ENCODE results near the gene ADORA3. TPM values are rescaled to one million over a fixed set of nuclear protein-coding genes. Genes with fewer than 3 reads are reported as not detected.

Gene ADORA3
- total RNA-seq, 2 experiments from 2014 or later, result not detected

DNA sequence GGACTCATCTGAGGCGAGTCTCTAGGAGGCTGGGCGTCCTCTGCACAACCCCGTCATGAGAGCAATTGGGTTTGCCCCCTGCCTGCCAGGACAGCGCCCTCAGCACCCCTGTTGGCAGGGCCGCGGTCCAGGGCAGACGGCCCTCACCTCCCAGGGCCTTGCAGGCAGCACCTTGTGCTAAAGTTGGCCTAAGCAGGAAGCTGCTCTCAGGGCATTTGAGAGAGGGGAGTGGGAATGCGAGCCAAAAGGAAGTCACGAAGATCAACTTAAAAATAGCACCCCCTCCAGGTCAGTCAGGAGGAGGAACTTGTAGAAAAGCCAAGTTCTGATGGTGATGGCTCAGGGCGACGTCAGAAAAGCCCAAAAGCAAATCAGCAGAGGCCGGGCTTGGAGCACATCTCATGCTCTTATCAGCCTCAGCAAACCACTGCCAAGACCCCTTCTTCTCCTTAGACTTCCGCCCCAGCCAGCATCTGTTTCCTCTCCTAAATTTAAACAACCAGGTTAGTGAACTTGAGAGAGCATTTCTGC lies 12.6 kb upstream of the ADORA3 start:
- no peaks in the 10 kb centered on the region for H3K36me3 Mint-ChIP-seq
- H3K9me3 Mint-ChIP-seq (ENCODE audit: low read depth), result no peaks in the 10 kb centered on the region
- ATAC-seq (peak; percentile 68), DNase-seq (peak; percentile 65)
- peak overlapping the region; percentile 52 for H3K4me3 Mint-ChIP-seq
- peaks cover 57% of the 10 kb centered on the region for H3K4me1 Mint-ChIP-seq
- peak overlapping the region; percentile 86 for H3K27ac Mint-ChIP-seq
- H3K27me3 Mint-ChIP-seq, result no peaks in the 10 kb centered on the region
- CTCF ChIA-PET, result interaction anchor here (0.9 to 4.2 kb wide), 15 partner anchors 8 to 245 kb away, joined by 3 to 41 read pairs (median 5); partner anchors contain the start of genes INKA2 and RAP1A

DNA sequence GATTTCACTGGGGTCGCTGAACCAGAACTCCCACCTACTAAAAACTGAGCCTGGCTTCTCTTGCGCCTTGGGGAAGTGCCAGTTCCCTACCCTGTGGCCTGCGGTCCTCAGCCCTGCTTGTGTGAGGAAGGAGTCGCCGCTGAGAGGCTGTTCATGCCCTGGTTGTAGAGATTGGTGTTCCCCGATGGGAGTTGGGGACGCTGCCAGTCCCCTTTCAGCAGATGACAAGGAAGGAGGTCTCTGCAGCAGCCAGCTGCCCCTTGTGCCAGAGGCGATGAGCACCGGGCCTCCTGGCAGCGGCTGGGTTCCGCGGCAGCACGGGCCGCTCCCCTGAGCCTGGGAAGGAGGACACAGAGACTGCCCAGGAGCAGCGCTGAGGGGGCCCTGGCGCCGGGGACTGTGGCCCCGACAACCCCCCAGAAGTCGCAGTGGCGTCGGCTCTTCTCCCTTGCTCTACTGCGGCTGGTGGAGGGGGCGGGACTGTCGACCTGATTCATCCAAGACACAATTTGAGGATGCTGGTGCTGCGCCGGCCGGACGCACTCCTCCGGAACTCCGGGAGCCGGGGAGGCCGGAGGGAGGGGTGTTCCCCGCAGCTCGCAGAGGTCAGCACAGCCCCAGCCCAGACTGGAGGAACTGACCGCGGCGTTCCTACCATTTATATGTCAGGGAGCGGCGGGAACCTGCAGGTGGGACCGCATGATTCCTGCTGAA lies 12.0 kb upstream of the ADORA3 start:
- Mint-ChIP-seq H3K36me3 (no peaks in the 10 kb centered on the region), H3K4me3 (peak overlapping the region; percentile 52), H3K9me3 (ENCODE audit: low read depth) (no peaks in the 10 kb centered on the region), H3K4me1 (peaks cover 57% of the 10 kb centered on the region), H3K27me3 (no peaks in the 10 kb centered on the region), H3K27ac (peak overlapping the region; percentile 86)
- DNase-seq (no peak), ATAC-seq (peak; percentile 40)
- CTCF ChIA-PET, result interaction anchor here (1.3 to 4.2 kb wide), 6 partner anchors 7 to 245 kb away, joined by 3 to 41 read pairs (median 4); no protein-coding TSS in a partner anchor

DNA sequence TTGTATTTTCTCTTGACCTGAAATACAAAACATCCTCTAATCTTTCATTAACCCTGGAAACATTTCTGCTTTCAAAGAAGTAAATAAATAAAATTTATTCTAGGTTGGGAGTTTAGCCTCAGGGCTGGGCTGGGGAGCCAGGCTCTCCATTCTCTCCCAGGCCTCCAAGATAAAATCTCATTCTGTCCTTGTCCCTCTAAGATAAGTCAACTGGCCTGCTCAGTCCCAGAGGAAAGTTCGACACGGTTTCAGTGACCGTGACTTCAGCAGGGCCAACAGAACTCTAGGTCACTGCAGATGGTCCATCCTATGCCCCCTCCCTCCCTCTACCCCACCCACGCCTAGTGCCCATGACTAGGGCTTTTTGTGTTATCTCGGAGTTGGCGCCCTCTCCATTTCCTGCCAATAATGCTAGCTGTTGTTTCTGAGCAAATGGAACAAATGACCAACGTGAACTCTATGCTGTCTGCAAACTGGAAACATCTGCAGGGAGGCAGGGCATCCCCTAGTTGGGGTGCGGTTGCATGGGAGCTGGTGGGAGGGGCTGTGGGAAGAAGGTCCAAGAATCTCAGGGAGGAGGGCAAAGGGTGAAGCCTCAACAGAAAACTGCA lies 10.1 kb upstream of the ADORA3 start:
- H3K27ac Mint-ChIP-seq, result no peak overlapping the region
- no peaks in the 10 kb centered on the region for H3K27me3 Mint-ChIP-seq
- H3K4me3 Mint-ChIP-seq, result no peak overlapping the region
- DNase-seq (no peak), ATAC-seq (no peak)
- peaks cover 53% of the 10 kb centered on the region for H3K4me1 Mint-ChIP-seq
- no peaks in the 10 kb centered on the region for H3K9me3 Mint-ChIP-seq (ENCODE audit: low read depth)
- CTCF ChIA-PET, result interaction anchor here (0.6 to 2.2 kb wide), 5 partner anchors 83 to 239 kb away, joined by 3 to 5 read pairs (median 3); no protein-coding TSS in a partner anchor
- no peaks in the 10 kb centered on the region for H3K36me3 Mint-ChIP-seq

DNA sequence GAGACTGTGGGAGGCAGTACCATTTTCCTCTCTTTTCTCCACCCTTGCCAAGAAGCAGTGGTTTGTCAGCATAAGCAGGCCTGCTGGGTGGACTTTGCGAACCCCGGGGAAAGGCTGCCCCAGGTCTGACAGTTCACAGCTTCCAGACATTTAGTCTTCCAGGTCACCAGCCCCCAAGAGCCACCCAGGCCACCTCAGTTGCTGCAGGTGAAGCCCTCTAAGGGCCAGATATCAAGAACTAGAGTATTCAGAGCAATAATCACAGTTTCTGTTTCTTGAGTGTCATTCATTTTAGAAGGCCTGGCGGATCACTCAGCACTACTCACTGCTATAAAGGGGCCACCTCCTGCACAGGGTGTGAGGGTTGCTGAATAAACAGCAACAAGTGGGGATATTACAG lies 9.5 kb upstream of the ADORA3 start:
- CTCF ChIA-PET, result interaction anchor here (1.6 to 2.2 kb wide), 2 partner anchors 235 to 244 kb away, joined by 3 to 5 read pairs; no protein-coding TSS in a partner anchor
- Mint-ChIP-seq H3K9me3 (ENCODE audit: low read depth) (no peaks in the 10 kb centered on the region), H3K4me1 (peaks cover 54% of the 10 kb centered on the region)

DNA sequence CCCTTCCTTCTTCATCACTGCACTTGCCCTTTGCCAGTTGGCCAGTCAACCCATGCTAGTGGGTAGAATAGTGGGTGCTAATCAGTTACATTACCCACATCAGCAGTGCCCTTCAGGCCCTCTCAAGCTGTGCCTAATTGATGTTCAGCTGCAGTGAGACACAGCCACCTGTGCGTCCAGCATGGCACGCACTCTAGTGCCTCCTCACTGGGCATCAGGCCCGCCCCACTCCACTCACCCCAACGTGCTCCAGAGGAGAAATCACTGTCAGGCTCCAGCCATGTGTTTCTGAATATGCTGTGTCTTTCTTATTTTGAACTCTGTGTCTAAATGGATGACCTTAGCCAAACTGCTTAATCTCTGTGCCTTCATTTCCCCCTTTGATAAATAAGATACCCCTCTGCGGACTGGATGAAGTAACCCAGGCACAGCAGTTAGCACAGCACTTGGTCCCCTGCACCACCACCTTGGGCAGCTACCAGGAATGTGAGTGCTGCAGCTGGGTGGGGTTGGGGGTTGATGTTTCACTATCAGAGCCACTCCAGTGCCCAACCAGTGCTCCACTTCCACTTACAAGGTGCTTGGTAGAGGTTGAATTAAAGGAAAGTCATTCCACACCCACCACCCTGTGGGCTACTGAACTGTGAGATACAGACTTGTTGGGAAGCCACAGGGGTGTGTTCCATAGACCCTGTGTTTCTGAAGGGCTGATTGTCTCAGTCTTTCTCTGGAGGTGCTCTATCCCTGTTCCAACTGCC lies 8.9 kb upstream of the ADORA3 start:
- DNase-seq (no peak), ATAC-seq (no peak)
- peaks cover 55% of the 10 kb centered on the region for H3K4me1 Mint-ChIP-seq
- no peak overlapping the region for H3K4me3 Mint-ChIP-seq
- CTCF ChIA-PET, result interaction anchor here (0.8 to 2.2 kb wide), 5 partner anchors 34 to 245 kb away, joined by 3 to 5 read pairs (median 3); no protein-coding TSS in a partner anchor
- H3K36me3 Mint-ChIP-seq, result no peaks in the 10 kb centered on the region
- H3K27me3 Mint-ChIP-seq, result no peaks in the 10 kb centered on the region
- no peaks in the 10 kb centered on the region for H3K9me3 Mint-ChIP-seq (ENCODE audit: low read depth)
- no peak overlapping the region for H3K27ac Mint-ChIP-seq

More for the DNA sequence above, 9.5 kb upstream of the ADORA3 start:
- ATAC-seq (no peak), DNase-seq (no peak)
- Mint-ChIP-seq H3K4me3 (no peak overlapping the region), H3K27me3 (no peaks in the 10 kb centered on the region), H3K27ac (no peak overlapping the region), H3K36me3 (no peaks in the 10 kb centered on the region)

DNA sequence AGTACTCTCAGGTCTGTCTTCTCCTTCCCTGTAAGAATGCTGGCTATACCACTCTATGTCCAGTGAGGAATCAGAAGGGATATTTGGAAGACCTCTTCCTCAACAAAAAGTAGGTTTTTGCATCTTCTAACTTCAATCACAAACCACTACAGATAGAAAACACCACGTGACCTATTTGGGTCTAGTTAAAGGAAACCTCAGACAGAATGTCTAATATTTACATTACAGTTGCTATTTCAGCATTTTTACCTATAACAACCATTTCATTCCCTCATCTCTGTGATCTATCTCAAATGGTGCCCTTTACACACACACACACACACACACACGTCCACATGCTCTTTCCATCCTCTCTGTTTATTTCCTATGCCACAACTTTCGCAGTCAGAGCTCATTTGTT lies 7.9 kb upstream of the ADORA3 start:
- H3K9me3 Mint-ChIP-seq (ENCODE audit: low read depth), result no peaks in the 10 kb centered on the region
- no peak for ATAC-seq
- no peak overlapping the region for H3K27ac Mint-ChIP-seq
- H3K27me3 Mint-ChIP-seq, result no peaks in the 10 kb centered on the region
- no peak for DNase-seq
- CTCF ChIA-PET, result interaction anchor here (0.9 to 2.2 kb wide), 4 partner anchors 33 to 246 kb away, joined by 3 to 5 read pairs (median 3); no protein-coding TSS in a partner anchor
- H3K4me1 Mint-ChIP-seq, result peaks cover 50% of the 10 kb centered on the region
- no peak overlapping the region for H3K4me3 Mint-ChIP-seq
- H3K36me3 Mint-ChIP-seq, result no peaks in the 10 kb centered on the region

DNA sequence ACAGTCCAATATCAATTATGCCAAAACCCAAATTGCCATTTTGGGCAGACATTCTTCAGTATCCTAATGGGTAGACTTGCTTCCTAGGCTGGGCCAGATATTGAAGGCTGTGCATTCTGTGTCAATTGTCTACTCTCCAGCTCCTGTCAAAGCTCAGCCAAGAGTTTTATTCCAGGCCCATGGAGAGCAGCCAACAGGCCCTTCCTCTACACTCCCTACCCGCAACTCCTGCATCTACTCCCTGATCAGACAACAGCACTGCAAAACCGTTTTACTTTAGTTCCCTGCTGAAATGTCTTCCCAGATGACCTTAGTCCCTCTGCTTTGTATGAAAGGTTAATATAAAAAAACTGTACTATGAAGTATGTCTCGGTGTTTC lies 6.6 kb upstream of the ADORA3 start:
- no peaks in the 10 kb centered on the region for H3K27me3 Mint-ChIP-seq
- no peak for DNase-seq
- no peak overlapping the region for H3K27ac Mint-ChIP-seq
- no peak overlapping the region for H3K4me3 Mint-ChIP-seq
- no peaks in the 10 kb centered on the region for H3K36me3 Mint-ChIP-seq
- no peak for ATAC-seq
- CTCF ChIA-PET, result interaction anchor here (1.1 to 4.3 kb wide), 7 partner anchors 8 to 239 kb away, joined by 3 to 101 read pairs (median 41); partner anchors contain the start of gene RAP1A
- no peaks in the 10 kb centered on the region for H3K9me3 Mint-ChIP-seq (ENCODE audit: low read depth)
- peaks cover 52% of the 10 kb centered on the region for H3K4me1 Mint-ChIP-seq

DNA sequence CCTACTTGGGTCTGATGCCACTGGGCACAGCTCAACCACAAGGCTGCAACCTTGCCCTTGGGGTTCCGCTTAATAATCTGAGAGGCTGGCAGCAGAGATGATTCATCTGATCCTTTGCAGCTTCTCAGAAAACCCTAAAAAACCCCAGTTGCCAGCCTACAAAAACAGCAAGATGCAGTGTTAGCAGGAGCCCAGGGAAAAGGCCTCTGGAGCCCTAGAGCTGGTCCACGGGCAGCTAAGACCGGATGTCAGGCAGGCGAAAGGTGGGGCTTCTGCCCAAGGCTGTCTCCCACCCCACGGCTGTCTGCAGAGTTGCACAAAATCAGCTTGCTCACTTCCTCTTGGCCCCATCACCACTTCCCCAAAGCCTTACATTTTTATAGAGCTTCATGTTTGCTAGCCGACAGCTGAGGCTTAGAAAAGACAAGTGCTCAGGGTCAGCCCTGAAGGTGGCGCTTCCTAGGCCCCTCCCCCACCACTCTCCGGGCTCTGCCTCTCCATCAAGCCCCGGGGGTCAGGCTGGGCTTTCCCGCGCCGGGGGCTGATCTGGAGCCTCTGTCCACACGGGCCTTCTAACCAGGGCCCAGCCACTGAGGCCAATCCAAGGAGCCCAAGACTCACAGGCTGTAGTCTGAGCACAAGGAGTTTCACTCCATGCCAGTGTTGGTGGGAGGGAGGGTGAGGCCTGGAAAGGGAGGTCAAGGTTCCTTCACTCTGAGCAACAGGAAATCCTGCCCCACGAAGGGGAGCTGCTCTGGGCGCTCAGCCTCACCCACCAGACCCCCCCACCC lies 4.2 kb upstream of the ADORA3 start:
- Mint-ChIP-seq H3K4me1 (peaks cover 58% of the 10 kb centered on the region), H3K36me3 (no peaks in the 10 kb centered on the region), H3K27me3 (no peaks in the 10 kb centered on the region), H3K9me3 (ENCODE audit: low read depth) (no peaks in the 10 kb centered on the region), H3K4me3 (peak overlapping the region; percentile 67), H3K27ac (peak overlapping the region; percentile 94)
- DNase-seq, result peak; percentile 89
- CTCF ChIA-PET, result interaction anchor here (0.6 to 4.3 kb wide), 67 partner anchors 10 to 307 kb away, joined by 3 to 101 read pairs (median 7); partner anchors contain the start of genes ATP5PB, C1orf162, CHI3L2 and DDX20
- peak; percentile 70 for ATAC-seq

DNA sequence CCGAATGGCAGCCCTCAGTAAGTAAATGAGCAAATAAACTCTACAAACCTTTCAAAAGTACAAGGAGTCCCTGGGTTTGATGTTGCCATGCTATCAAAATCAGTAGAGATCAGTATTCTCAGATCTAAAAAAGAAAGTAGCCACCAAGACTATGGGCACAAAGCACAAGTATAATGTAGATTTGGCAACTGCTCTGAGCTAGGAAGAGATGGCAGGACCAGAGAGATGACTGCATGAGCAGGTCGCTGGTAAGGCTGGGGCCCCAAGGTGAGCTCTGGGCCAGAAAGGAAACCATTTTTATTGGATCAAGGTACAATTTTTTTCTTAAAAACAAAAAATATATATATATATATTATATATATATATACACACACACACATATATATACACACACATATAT lies 3.1 kb upstream of the ADORA3 start:
- Mint-ChIP-seq H3K4me1 (peaks cover 51% of the 10 kb centered on the region), H3K9me3 (ENCODE audit: low read depth) (no peaks in the 10 kb centered on the region), H3K27ac (peak overlapping the region; percentile 65), H3K27me3 (no peaks in the 10 kb centered on the region), H3K36me3 (no peaks in the 10 kb centered on the region), H3K4me3 (no peak overlapping the region)
- ATAC-seq (no peak), DNase-seq (no peak)
- CTCF ChIA-PET, result interaction anchor here (1.0 to 4.3 kb wide), 22 partner anchors 9 to 285 kb away, joined by 3 to 101 read pairs (median 20); partner anchors contain the start of genes ATP5PB, CHI3L2, DDX20 and INKA2

DNA sequence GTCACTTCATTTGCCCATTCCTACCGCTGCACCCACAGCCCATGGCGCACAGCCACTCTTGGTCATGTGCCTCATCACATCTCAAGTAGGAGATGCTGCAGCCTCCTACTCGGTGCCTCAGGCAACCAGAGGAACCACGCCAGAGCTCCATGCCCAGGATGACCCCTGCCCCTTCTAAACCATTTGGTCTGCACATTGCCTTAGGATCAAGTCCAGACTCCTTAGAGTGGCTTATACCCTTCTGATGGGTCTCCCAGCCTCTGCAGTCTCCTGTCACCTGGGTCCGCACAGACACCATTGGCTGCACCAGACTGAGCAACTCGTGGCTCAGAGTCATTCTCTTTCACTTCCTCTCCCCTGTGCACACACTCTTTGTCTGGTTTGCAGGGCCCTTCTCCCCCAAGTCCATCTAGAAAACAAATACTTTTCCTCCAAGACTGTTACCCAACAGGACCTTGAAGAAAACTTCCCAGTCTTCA lies 2.2 kb upstream of the ADORA3 start:
- H3K27ac Mint-ChIP-seq, result peak overlapping the region; percentile 65
- H3K4me1 Mint-ChIP-seq, result peaks cover 54% of the 10 kb centered on the region
- no peaks in the 10 kb centered on the region for H3K9me3 Mint-ChIP-seq (ENCODE audit: low read depth)
- H3K4me3 Mint-ChIP-seq, result no peak overlapping the region
- DNase-seq (no peak), ATAC-seq (no peak)
- no peaks in the 10 kb centered on the region for H3K27me3 Mint-ChIP-seq
- no peaks in the 10 kb centered on the region for H3K36me3 Mint-ChIP-seq
- CTCF ChIA-PET, result interaction anchor here (1.0 to 3.7 kb wide), 7 partner anchors 12 to 249 kb away, joined by 3 to 39 read pairs (median 4); partner anchors contain the start of genes ATP5PB, INKA2 and WDR77

DNA sequence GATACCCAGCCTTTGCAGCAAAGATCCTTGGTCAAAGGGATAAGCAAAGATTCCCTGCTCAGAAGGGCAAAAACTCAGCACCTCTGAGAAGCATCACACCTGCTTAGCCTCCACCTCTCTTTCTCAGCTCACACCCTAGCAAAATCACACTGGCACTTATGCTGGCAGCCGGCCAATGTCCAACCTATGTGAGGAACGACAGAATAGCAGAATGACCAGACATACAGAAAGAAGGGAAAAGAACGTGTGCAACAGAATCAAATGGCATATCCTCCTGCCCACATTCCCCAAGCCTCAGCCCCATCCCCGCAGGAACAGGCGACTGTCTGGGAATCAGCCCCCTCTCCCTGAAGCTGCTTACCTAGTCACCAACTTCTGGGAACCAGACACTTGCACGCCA lies 664 bp upstream of the ADORA3 start:
- ATAC-seq, result no peak
- H3K4me3 Mint-ChIP-seq, result no peak overlapping the region
- no peaks in the 10 kb centered on the region for H3K27me3 Mint-ChIP-seq
- H3K36me3 Mint-ChIP-seq, result peaks cover 3% of the 10 kb centered on the region
- H3K9me3 Mint-ChIP-seq (ENCODE audit: low read depth), result no peaks in the 10 kb centered on the region
- H3K27ac Mint-ChIP-seq, result no peak overlapping the region
- peaks cover 59% of the 10 kb centered on the region for H3K4me1 Mint-ChIP-seq
- DNase-seq, result no peak
- CTCF ChIA-PET, result interaction anchor here (0.8 to 1.8 kb wide), 5 partner anchors 23 to 243 kb away, joined by 3 to 5 read pairs (median 4); no protein-coding TSS in a partner anchor

DNA sequence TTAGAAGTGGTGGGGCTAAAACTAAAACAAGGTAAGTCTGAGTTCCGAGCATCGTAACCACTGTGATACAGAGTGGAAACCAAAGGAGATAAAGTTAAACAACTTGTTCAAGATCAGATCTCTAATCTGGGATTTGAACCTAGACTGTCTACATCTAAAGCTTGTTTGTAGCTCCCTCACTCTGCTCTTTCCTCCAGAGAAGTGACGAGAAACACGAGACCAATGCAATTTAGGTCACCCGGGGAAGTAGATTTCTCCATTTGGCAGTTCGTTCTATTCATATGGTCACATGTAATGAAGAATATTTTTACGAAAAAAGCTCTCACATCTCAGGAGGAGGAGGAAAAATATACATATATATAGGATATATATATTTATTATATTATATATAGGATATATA lies 1.8 kb downstream of the ADORA3 start:
- DNase-seq (no peak), ATAC-seq (no peak)
- peaks cover 55% of the 10 kb centered on the region for H3K4me1 Mint-ChIP-seq
- peaks cover 15% of the 10 kb centered on the region for H3K36me3 Mint-ChIP-seq
- no peak overlapping the region for H3K4me3 Mint-ChIP-seq
- CTCF ChIA-PET, result interaction anchor here (1.6 kb wide), 1 partner anchor 174 kb away, joined by 3 read pairs; no protein-coding TSS in a partner anchor
- no peaks in the 10 kb centered on the region for H3K27me3 Mint-ChIP-seq
- H3K9me3 Mint-ChIP-seq (ENCODE audit: low read depth), result peaks cover 7% of the 10 kb centered on the region
- no peak overlapping the region for H3K27ac Mint-ChIP-seq
